GM21619 (cell line): Measurements from ENCODE around the gene OIT3.
"Not testable (repeated sequence)": the region's sequence is repeated elsewhere in the genome, so short reads cannot be mapped to it uniquely, and the experiment has no call there.

Experiments used
- ATAC-seq: cut with Tn5 transposase; IDR thresholded peaks from one replicate; pipeline ENCODE4 v1.9.1; 2021; ENCODE audit not compliant: unreplicated experiment

The OIT3 gene

GRCh38 chr10:72899545-72899944, 6.0 kb downstream of the OIT3 start:
- no peak for ATAC-seq

- not testable (repeated sequence) for ATAC-seq
These were observed 10.5 kb downstream of the OIT3 start for GRCh38 chr10:72903941-72904446.

- ATAC-seq: no peak
These were observed 11.3 kb downstream of the OIT3 start for GRCh38 chr10:72904806-72905205.

GRCh38 chr10:72906446-72906845, 12.9 kb downstream of the OIT3 start:
- no peak for ATAC-seq

- no peak for ATAC-seq
These were observed 17.2 kb downstream of the OIT3 start for GRCh38 chr10:72910705-72911104.

GRCh38 chr10:72911758-72912157, 18.2 kb downstream of the OIT3 start:
- ATAC-seq: no peak

GRCh38 chr10:72912736-72913135, 19.2 kb downstream of the OIT3 start:
- no peak for ATAC-seq

GRCh38 chr10:72913287-72913686, 19.7 kb downstream of the OIT3 start:
- ATAC-seq: no peak

GRCh38 chr10:72917201-72917600, 23.7 kb downstream of the OIT3 start:
- not testable (repeated sequence) for ATAC-seq

- ATAC-seq: not testable (repeated sequence)
These were observed 24.3 kb downstream of the OIT3 start for GRCh38 chr10:72917803-72918332.

- ATAC-seq: no peak
These were observed 24.8 kb downstream of the OIT3 start for GRCh38 chr10:72918352-72918751.

GRCh38 chr10:72921147-72921683, 27.7 kb downstream of the OIT3 start:
- not testable (repeated sequence) for ATAC-seq

GRCh38 chr10:72924351-72924750, 30.8 kb downstream of the OIT3 start:
- no peak for ATAC-seq

- ATAC-seq: no peak
These were observed 32.5 kb downstream of the OIT3 start for GRCh38 chr10:72925951-72926465.

GRCh38 chr10:72927485-72927884, 33.9 kb downstream of the OIT3 start:
- no peak for ATAC-seq

GRCh38 chr10:72928798-72929197, 35.3 kb downstream of the OIT3 start:
- no peak for ATAC-seq

- ATAC-seq: no peak
These were observed 36.7 kb downstream of the OIT3 start for GRCh38 chr10:72930276-72930675.

- no peak for ATAC-seq
These were observed 38.9 kb downstream of the OIT3 start for GRCh38 chr10:72932259-72933015.

GRCh38 chr10:72935361-72935760, 41.8 kb downstream of the OIT3 start:
- ATAC-seq: no peak

GRCh38 chr10:72943498-72944234, 50.1 kb downstream of the OIT3 start:
- ATAC-seq: no peak

- no peak for ATAC-seq
These were observed 53.4 kb downstream of the OIT3 start for GRCh38 chr10:72946963-72947362.
